HG03558 (cell line): ENCODE data around the gene USP19.

ENCODE experiments used
- ATAC-seq: cut with Tn5 transposase; IDR thresholded peaks from one replicate; pipeline ENCODE4 v1.9.1; 2021; ENCODE audit warnings: moderate number of reproducible peaks; ENCODE audit not compliant: unreplicated experiment; ENCODE audit errors: extremely low read depth

The USP19 gene

DNA sequence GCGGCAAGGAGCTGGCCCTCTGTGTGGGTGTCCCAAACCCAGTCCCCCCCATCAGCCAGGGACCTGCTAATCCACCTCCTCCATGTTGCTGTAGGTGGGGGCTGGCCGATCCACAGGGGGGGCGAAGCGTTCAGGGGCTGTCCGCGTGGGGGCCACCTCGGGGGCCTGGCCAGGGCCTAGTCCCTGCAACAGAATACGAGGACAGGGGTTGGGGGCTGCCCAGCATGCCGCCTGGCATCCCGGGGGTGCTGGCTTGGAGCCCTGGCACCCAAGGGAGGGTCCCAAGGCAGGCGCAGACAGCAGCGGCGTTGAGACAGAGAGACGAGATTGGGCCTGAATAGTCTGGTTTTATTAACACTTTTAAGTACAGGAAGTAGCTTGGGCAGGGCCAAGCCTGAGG, 12.3 kb downstream of the USP19 start:
- ATAC-seq: no peak

GRCh38 chr3:49104427-49105291, 16.0 kb downstream of the USP19 start, which contains the start of gene QARS1:
QARS1 (minus strand) TSS chr3:49104757; CDS start chr3:49104733, 24 bp downstream.
- no peak for ATAC-seq

DNA sequence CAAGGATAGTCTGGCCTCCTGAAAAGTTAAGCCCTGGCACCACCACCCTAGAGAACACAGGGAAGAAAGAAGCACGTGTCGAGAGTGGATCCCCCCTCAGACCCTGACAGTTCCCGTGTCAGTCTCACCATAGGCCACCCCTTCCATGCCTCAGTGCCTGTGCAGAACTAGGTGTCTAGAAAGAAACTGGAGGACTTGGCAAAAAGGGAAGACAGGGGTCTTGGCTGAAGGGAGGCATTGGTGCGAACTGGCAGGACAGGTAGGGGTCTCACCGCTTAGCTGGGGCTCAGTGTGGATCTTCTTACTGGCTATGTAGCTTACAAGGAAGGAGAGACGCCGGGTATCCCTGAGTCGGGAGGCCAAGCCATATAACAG, 16.6 kb downstream of the USP19 start:
- no peak for ATAC-seq

- ATAC-seq: no peak
Measured at GRCh38 chr3:49100046-49100615, 20.5 kb downstream of the USP19 start.

GRCh38 chr3:49098910-49099630, 21.6 kb downstream of the USP19 start:
- ATAC-seq: no peak

DNA sequence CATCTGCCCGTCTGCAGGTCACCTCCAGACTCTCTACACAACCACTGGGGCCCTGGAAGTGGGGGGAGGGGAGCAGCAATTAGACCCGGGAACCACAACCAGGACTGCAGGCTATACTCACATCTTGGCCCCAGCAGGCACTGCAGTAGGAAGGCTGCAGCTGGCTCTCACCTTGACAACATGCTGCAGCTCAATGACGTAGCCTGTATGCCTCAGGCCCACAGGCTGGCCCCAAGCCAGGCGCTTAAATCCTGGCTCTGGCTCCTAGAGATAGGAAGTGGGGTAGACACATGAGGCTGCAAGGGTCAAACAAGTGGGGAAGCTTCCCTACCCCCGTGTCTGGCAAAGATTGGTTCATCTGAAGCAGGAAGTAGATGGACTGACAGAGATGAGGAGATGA, 22.2 kb downstream of the USP19 start:
- no peak for ATAC-seq

- ATAC-seq: peak; percentile 49
Measured at GRCh38 chr3:49093853-49094767, 26.5 kb downstream of the USP19 start, which contains the start of gene QRICH1. QRICH1 (minus strand) TSS chr3:49094071; CDS start chr3:49077017, 17,054 bp downstream.

DNA sequence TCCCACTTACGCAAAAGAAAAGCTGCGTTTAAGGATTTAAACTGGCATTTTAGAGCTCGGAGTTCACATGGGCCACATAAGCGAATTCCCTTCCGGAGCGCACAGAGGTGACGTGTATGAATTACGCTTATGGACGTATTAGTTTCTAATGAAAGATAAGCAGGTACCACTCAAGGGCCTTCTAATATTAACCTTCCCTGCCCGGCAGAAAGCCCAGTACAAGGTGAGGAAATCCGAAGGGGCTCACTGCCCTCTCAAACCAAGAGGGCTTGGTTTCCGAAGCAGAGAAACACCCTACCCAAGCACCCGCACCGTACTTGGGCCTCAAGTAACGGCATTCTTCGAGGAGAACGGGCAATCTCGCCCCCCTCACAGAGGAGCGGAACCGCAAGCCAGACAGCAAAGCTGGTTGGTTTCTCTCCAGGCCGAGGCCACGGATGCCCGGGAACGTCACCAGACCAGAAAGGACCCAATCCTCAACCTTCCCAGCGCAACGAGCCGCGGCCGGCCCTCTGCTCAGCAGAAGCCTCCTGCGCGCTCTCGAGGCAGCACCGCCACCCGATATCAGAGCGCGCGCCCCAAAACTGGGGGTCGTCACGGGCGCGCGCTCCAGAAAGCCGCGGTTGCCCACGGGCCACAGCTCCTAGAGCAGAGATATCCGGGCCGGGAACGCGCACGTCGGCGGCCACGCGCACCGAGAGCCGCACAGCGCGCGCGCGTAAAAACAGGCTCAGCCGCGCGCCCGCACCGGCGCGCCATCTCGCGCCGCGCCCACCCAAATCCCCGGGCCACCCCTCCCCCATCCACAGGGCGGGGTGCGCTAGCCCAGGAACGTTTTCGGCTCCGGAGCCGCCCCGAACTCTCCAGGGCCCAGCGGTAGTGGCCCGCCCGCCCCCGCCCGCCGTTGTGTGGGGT, 27.4 kb downstream of the USP19 start:
- peak; percentile 7 for ATAC-seq

- no peak for ATAC-seq
Measured at GRCh38 chr3:49081429-49081828, 39.2 kb downstream of the USP19 start.

- no peak for ATAC-seq
Measured at GRCh38 chr3:49079270-49079669, 41.4 kb downstream of the USP19 start.

DNA sequence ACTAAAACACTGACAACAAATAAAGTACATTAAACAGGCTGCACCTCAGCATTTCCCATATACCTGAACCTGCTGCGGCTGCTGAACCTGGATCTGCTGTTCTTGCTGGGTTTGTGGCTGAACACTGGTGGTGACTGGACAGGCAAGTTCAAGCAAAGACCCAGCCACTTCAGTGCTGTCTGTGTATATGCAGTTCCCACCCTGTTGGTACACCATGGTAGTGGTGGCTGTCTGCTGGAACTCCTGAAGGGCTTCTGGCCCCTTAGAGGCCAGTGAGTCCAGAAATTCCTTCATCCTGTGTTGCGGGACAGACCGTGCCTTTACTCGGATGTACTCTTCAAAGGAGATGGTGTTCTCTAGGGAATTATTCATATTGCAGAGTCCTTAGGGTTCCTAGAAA, 44.0 kb downstream of the USP19 start:
- ATAC-seq: no peak

DNA sequence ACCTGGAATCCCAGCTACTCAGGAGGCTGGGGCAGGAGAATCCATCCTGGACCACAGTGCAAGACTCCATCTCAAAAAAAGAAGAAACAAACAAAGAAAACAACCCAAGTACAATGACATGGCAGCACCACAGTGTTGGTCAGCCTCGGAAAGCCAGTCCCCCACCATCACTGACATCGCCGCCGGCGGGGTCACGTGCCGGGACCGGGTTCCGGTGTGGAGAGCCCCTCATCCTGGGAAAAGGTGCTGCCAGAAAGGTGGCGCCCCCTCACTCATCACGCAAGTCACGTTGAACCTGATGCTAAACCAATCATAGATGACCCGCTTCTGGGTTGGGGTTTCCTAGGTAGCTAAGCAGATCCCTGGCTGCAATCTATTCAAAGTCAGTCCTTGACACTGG, 44.5 kb downstream of the USP19 start:
- ATAC-seq: no peak
